GM18909 (cell line): ENCODE data around the gene AMER3.

Experiments used
- ATAC-seq: cut with Tn5 transposase; IDR thresholded peaks from one replicate; pipeline ENCODE4 v1.9.1; 2021; ENCODE audit warnings: mild to moderate bottlenecking; ENCODE audit not compliant: unreplicated experiment, poor library complexity

AMER3 gene

DNA sequence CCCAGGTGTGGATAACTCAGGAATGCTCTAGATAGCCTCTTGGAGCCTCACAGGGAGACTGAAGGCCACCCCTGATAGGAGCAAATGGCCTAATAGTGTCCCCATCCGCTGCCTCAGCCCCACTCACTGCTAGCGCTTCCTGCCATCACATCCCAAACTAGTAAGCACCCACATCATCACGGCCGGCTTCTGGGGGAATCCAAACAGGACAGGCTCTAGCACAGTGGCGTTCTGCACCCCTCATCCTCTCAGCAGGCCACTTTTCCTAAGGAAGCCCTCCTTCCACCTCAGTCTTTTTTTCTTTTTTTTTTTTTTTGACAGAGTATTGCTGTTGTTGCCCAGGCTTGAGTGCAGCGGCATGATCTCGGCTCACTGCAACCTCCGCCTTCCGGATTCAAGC, 6.3 kb upstream of the AMER3 start:
- no peak for ATAC-seq

DNA sequence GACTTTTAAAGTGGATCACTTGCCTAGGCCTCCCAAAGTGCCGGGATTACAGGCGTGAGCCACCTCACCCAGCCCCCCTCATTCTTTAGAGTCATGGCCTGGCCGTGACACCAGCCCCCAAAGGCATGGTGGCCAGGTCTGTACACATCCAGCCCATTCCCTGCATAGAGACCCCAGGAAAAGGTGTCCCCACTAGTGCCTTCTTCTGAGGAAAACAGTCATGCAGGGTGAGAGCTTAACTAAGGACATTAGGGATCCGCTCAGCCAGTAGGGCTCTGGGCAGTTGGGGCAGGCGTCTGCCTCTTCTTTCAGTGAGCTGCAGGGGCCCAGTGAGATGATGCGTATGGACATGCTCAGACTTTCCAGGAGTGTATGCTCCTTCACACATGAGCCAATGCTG, 5.7 kb upstream of the AMER3 start:
- no peak for ATAC-seq

DNA sequence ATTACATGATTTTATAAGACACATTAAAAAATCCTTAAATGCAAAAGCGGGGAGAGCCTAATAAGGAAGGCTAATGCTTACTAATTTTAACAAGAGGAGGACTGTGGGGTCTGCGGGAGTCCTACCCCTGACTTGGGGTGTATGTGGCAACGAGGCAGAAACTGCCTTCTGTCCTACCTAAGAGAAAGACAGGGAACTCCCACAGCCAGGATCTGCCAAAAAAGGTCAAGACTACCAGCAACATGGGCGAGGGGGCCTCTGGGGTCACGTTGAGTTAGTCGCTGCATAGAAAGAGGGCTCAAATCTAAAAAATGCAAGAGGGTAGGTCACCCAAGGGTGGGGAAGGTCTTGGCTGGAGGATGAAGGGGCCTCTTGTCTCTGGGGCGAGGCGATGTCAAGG, 529 bp upstream of the AMER3 start:
- no peak for ATAC-seq

DNA sequence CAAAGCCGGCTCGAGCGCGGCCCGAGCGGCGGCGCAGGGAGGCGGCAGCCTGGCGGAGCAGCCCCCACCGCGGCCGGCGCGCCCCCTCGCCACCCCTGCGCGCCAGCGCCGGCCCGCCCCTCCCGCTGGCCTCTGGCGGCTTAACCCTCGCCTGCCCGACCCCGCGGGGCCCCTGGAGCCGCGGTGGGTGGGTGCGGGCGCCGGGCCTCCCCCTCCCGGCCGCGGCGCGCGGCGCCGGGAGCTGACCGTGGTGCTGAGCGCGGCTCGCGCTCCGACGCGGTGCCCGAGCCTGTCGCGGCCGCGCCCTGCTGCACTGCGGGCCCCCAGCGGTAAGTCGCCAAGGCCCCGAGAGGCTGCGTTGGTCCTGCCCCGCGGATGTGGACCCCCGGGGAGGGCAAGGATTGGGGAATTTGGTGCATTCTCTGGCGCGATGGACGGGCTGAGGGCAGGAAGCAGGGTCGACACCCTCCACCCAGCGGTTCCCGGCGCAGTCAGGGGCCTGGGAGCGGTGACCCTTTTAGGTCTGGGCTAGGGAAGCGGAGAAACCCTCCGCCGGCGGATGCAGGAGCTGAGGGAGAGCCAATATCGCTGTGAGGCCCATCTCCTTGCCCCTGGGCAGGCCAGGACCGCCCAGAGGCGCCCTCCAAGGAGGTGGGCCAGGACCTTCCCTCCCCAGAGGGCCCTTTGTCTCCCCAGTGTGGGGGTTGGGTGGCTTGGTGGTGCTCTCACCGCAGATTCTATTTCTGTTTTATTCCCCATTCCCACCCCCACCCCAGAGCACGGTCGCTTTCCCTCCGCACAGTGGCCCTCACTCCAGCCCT, 923 bp downstream of the AMER3 start:
- ATAC-seq, result peak; percentile 33

DNA sequence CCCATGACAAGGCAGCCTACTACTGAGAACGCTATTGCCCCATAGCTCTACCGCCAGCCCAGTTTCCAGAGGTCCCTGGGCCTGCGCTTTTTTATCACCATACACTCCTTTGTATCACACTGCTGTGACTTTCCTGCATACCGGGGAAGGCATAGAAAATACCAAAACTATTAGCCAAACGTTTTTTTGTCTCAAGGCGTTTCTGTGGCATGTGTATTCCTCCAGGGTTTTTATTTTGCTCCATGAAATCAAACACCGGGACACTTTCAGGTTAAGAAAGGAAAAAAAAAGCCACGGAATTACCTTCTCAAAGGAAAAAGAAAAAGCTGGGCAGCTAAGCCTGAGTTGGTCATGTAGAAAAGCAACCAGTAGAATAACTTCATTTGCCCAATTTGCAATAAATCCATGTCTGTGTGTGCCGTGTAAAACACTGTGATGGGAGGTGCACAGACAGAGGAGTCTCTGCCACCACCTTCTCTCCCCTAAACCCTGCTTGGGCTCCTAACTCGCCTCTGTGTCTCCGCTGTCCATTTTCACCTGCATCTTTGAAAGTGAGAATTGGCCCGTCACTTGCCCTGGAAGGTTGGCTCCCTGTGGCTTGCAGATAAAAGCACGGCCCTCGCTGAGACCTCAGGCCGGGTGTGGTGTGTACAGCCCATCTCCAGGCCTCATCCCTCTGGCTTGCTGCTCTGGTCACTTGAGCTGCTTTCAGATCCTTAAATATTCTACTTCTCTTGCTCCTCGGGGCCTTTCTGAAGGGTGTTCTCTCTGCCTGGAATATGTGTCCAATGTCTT, 1.7 kb downstream of the AMER3 start:
- ATAC-seq, result no peak

DNA sequence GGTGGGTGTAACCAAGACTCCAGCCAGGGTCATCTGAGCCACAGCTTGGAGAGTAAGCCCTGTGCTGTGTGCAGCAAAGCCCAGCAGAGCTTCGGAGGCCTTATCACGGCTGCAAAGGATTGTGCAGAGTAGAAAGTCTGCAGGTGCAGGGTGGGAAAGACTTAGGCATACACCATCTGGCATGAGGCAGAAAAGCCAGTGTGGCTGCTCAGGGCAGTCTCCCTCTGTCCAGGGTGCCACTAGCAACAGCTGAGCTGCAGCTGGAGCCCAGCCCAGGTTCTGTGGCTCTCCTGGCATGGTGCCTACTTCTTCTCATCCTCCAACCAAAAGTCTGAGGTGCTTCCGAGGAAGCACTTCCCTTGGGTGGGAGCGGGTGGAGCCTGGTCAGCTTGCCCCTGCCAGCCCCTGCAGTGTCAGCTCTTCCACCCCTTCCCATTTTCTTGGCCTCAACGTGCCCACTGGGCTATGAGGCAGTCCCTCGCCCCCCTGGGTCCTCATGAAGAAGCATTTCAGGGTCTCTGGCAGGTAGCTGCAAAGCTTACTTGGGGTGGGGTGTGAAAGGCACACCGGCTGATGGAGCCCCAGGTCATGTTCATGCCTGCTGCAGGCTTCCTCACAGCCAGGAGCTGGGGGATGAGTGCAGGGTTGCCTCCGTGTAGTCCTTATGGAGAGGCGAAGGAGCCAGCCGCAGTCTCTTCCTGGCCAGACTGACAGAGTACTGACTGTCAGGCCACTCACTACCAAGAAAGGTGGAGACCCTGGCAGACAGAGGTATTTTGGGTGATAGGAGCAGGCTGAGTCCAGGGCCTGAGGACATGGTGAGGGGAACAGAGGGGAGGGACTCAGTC, 4.8 kb downstream of the AMER3 start:
- no peak for ATAC-seq

DNA sequence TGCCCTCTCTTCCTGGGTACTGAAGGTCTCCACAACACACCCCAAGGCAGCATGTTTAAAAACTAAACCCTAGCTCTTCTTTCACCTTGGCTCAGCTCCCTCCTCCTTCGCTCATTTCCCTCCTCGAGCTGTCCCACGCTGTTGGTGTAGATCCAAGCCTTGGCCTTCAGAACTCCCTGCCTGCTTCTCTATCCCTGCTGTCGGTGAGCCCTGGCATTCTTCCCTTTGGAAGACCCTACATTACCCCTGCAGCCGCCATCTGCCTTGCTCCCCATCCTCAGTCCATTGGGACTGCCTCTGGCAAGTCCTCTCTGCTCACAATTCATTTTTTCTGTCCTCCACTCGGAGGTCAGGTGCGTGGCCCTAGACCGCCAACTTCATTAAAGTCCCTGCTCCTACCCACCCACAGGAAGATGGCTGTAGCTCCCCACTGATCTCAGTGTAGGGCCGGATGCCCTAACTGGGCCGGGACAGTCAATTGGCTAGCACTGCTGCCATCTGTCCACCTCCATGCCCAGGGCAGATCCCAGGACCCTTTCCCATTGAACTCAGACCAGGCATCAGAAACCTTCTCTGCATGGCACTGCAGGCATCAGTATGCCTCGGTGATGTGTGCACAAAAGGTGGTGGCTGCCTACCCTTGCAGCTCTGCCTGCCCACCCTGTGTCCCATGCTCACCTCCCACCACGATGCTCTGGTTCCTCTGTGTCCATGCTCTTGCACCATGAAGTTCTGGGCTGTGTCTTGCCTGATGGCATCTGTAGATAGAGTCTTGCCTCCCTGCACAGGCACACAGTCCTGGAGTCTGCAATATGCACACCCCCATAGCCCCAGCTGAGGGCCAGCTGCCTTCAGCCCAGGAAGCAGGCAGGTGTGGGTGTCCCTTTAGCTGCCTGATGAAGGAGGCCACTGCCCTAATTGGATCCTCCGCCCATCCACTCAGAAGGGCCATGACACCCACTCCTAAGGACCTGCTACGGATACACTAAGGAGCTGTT, 5.7 kb downstream of the AMER3 start:
- ATAC-seq, result no peak

DNA sequence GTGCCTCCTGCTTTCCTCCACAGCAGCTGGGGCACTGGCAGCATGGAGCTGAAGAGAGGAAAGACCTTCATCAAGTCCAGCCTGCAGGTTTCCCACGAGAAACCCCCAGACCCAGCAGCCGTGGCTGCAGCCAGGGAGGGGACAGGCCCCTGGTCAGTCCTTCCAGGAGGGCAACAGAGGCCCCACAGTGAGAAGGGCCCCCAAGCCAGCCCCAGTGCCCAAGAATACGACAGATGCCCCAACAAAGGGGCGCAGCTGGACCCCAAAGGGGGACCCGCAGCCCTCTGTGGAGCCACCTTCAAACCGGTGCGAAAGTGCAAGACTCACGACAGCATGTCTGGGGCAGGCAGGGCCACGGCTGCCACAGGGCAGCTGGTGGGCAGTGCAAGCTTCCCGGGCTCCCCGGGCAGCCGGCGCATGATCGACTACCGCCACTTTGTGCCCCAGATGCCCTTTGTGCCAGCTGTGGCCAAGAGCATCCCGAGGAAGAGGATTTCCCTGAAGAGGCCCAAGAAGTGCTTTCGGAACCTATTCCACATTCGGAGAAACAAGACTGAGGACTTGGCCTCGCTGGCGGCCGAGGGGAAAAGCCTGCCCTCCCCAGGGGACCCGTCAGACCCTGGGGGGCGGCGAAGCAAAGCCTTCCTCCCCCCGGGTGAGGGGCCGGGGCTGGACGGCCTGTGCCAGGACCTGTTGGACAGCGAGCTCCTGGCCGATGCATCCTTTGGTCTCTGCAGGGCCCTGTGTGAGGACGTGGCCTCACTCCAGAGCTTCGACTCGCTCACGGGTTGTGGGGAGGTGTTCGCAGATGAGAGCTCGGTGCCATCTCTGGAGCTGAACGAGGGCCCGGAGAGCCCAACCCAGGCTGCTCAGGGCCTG, 6.9 kb downstream of the AMER3 start:
- ATAC-seq, result no peak

DNA sequence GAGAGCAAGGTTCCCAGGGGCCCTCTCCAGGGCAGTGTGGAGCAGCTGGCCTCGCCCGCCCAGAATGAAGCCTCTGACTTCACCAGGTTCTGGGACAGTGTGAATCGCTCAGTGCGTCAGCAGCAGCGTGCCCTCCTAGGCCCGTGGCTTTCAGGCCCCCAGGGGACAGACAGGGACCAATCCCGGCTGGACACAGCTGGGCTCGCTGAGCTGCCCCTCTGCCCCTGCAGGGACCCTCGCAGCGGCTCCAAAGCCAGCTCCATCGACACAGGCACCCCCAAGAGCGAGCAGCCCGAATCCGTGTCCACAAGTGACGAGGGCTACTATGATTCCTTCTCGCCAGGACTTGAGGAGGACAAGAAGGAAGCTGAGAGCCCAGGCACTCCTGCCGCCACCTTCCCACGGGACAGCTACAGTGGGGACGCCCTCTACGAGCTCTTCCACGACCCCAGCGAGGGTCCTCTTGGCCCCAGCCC, 7.6 kb downstream of the AMER3 start:
- ATAC-seq, result no peak

DNA sequence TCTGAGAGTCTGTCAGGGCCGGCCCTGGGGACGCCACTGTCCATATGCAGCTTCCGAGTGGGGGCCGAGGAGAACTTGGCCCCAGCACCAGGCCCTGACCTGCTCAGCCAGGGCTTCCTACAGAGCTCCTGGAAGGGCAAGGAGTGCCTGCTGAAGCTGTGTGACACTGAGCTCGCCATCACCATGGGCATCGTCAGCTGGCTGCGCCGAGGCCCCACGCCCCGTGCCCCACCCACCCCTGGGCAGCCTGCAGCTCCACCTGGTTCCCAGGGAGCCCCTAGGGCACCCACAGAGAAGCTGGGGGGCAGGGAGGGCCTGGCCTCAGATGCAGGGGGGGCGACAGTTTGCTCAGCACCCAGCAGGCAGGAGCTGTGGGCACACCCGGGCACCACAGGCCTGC, 8.1 kb downstream of the AMER3 start:
- ATAC-seq, result no peak

DNA sequence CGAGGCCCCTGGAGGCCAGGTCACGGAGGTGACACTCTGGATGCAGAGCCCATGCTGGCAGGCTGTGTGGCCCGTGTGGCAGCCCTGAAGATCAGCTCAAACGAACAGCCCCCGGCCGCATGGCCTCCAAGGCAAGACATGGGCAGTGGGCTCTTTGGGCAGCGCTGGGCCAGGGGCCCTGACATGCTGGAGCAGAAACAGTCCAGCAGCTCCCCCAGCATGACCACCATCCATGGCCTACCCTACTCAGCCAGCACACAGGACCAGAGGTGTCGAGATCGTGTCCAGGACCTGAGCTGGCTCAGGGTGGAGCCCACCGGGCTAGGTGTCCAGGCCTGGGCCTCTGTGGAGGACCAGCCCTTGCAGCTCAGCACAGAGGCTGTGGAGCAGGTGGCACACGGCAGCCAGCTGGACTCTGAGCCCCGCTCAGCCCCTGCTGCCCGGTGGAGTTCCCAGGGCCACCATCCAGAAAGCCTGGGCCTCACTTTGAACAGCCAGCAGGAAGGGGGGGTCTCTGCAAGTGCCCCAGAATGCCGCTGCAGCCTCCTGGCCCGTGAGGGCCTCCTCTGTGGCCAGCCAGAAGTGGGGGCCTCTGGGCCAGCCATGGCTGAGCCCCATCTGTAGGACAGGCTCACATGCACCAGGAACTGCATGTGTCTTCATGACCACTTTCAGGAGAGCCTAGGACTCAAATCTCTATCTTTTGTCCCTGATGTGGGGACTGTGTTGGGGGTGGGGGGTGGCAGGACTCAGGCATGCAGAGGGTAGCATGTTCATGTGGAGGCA, 8.9 kb downstream of the AMER3 start:
- ATAC-seq, result no peak

DNA sequence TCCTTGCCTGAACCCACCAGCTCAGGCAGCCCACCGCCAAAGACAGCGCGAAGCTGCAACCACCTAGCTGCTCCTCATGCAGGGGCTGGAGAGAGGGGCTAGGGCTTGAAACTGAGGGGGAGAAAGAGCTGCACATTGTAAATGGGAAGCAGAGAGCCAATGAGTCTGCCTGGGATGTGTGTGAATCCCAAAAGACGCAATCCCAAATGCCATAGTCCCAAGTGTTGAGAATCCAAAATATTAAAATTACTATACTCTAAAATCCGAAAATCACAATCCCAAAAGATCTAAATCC, 9.4 kb downstream of the AMER3 start:
- no peak for ATAC-seq

DNA sequence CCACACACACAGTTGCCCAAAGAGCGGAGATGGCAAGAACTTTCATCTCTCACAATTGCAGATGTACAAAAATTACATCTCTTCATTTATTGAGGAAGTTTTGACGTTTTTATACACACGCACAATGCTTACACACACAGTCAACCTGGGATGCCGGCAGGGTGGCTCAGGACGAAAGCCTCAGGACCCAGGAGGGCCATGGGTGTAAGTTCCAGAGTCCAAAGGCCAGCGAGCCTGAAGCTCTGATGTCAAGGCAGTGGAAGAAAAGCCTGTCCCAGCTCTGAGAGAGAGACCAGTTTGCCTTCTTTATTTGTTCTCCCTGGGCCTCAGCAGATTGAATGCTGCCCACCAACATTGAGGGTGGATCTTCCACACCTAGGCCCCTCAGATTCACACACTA, 10.1 kb downstream of the AMER3 start:
- no peak for ATAC-seq

DNA sequence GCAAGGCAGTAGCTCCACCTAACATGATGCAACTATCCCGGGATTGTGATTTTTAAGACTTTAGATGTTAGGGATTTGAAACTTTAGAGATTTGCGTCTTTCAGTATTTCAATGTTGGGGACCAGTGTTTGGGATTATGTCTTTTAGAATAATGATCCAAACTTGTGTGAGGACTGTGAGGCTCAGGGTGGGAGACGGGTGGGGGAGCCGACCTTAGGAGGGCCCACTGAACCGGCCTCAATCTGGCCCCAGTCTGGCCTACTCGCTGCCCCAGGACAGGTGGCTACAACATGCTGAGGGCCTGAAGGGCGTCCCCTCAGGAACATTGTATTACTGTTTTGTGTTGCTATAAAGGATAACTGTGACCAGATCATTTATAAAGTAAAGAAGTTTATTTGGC, 10.7 kb downstream of the AMER3 start:
- no peak for ATAC-seq

DNA sequence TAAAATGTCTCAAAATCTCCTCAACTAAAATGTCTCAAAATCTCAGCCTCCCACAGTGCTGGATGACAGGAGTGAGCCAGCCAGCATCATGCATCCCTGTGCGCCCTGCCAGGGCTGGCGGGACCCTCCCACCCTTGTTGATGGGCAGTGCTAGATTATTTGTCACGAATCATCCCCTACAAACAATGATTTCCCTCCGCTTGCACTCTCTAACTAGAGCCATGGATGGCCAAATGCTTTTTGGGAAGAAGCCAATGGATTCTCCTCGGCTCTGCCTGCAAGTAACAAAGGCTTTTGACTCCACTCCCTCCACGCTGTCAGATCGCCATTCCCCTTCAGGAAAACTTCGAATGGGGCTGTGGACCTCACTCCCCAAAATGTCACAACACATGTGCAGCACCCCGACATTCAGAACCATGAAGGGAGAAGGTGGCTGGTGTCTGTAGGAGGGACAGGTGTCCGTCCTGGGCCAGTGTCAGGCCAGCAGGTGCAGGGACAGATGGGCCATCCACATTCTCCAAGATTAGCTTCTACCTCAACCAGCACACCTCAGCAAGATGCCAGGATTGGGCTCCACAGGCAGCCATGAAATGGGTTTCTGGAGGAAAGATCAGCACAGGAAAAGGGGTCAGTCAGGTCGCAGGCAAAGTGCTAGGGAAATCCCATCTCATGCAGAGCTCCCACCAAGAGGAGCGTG, 11.5 kb downstream of the AMER3 start:
- no peak for ATAC-seq

DNA sequence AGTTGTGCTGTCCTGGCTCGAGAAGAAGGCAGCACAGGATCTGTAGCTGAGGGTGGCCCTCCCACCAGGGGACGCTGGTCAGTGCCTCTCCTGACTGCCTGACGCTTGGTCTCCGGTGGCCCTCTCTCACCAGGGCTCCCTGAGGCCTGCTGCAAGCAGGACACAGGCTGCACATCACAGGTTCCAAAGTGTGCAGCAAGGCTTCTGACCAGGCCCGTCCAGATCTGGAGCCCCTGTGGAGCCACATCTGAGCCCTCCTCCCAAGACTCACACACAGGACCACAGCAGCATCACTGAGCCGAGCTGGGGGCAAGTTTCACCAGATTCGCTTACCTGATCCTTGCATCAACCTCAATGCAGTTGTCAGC, 12.1 kb downstream of the AMER3 start:
- ATAC-seq, result no peak

DNA sequence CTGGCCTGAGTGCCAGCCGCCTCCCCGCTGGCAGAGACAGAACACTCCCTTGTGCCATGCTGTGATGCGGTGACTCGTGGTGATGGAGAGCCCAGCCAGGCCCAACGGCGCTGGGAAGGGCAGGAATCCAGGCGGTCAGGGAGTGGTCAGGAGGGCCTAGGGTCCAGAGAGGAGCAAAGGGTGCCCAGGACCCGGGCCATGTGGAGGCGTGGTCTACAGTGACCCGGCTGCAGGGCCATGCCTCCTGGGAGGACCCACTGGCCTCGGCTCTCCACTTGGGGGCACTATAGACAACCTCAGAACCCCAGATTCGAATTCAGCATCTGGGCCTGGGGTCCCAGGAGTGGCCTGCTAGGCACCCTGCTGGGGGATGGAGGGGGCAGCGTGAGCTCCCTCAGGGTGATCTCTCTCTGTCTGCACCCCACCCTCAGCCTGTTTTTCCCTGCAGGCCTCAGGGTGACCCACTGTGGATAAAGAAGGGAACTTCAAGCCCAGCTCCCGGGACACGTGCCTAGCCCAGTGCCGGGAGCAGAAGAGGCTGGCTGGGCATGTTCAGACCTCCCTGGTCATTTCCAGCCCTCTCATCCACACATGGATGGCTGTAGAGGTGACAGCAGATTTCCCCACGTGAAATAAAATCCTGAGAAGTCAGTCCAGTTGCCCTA, 13.0 kb downstream of the AMER3 start:
- no peak for ATAC-seq
